Upper lobe of right lung (tissue), 1 donor: ENCODE measurements around the gene TFF3. TPM values are rescaled to one million over a fixed set of nuclear protein-coding genes. Genes with fewer than 3 reads are reported as not detected.
A peak's percentile ranks its signal among the peaks of the same experiment; 100 is the strongest.

Experiments used
- ATAC-seq: fragments of 200-7000 bp; cut with Tn5 transposase; one replicate; pipeline ENCODE4 v1.9.1; 2020; ENCODE audit warnings: mild to moderate bottlenecking, moderate library complexity
- DNase-seq: peaks from one replicate; pipeline ENCODE4 v3.0.0-alpha.2; 2020
- H3K27ac ChIP-seq: fragments of 200-600 bp; one replicate; pipeline ENCODE4 v1.8.0; 2022
- H3K27me3 ChIP-seq: fragments of 200-600 bp; one replicate; pipeline ENCODE4 v1.8.0; 2022; ENCODE audit warnings: mild to moderate bottlenecking
- H3K36me3 ChIP-seq: fragments of 200-600 bp; one replicate; pipeline ENCODE4 v1.8.0; 2022
- H3K4me1 ChIP-seq: fragments of 200-600 bp; one replicate; pipeline ENCODE4 v1.8.0; 2022
- H3K4me3 ChIP-seq: fragments of 200-600 bp; one replicate; pipeline ENCODE4 v1.8.0; 2022; ENCODE audit warnings: mild to moderate bottlenecking
- H3K9me3 ChIP-seq: fragments of 200-600 bp; one replicate; pipeline ENCODE4 v1.8.0; 2022
- CTCF ChIP-seq: fragments of 200-600 bp; IDR thresholded peaks from one replicate; pipeline ENCODE4 v1.8.0; 2022; ENCODE audit warnings: antibody characterized with exemption
- intact Hi-C: fragments of 100-400 bp; cut with DNase I; formaldehyde crosslinking; loops from one replicate; pipeline ENCODE4 v1.11.0; 2022
- total RNA-seq: library from RNA; stranded (reverse); fragmentation: NEBNext Ultra II Directional; extraction: Animal tissue kit (Norgen Biotek cat#: 25700); gene quantifications from one replicate; pipeline ENCODE4 v1.2.1, GENCODE V29; 2021
- donor health status: DM: no; HTN: yes; CAD: no; lungs with severe emphysema.

Gene TFF3
- total RNA-seq, 1 donor from 2014 or later = 19.6 TPM

- peaks cover 11% of the 10 kb centered on the region for H3K4me1 ChIP-seq
- ATAC-seq (no peak), DNase-seq (no peak)
- intact Hi-C loops = no loop called here
- TF ChIP-seq CTCF = no peak
- no peaks in the 10 kb centered on the region for H3K9me3 ChIP-seq
- no peak overlapping the region for H3K27ac ChIP-seq
- H3K36me3 ChIP-seq = no peaks in the 10 kb centered on the region
- no peak overlapping the region for H3K4me3 ChIP-seq
- no peaks in the 10 kb centered on the region for H3K27me3 ChIP-seq
Observed at GRCh38 chr21:42341776-42342542, 26.8 kb upstream of the TFF3 start.

DNA sequence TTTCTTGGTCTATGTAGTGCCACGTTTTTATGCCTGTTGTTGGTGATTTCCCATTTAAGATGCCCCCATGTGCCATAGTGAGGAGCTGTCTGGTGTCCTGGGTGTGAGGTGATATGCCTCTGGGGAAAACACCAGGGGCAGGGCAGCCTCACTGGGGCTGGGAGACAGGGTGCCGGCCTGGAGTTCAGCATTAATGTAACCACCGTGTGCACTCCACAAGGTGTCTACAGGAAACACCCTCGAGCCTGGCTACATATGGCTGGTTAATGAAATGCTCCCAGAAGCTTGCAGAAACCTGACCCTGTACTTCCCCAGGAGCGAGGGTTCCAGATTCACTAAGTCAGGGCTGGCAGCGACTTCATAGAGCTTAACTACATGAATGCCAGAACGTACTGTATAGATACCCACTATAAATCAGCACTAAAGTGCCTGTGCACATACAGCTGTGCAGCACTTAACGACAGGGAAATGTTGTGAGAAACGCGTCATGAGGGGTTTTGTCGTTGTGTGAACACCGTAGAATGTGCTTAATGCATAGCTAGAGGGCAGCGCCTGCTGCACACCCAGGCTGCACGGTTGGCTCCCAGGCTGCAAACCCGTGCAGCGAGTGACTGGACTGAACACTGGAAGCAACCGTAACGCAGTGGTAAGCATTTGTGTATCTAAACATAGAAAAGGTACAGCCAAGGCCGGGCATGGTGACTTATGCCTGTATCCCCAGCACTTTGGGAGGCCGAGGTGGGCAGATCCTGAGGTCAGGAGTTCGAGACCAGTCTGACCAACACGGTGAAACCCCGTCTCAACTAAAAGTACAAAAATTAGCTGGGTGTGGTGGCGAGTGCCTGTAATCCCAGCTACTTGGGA, 25.2 kb upstream of the TFF3 start:
- no peaks in the 10 kb centered on the region for H3K36me3 ChIP-seq
- H3K4me1 ChIP-seq = peaks cover 11% of the 10 kb centered on the region
- no peaks in the 10 kb centered on the region for H3K27me3 ChIP-seq
- H3K9me3 ChIP-seq = no peaks in the 10 kb centered on the region
- H3K4me3 ChIP-seq = no peak overlapping the region
- no peak overlapping the region for H3K27ac ChIP-seq
- TF ChIP-seq CTCF = no peak
- DNase-seq (no peak), ATAC-seq (no peak)
- intact Hi-C loops = no loop called here

DNA sequence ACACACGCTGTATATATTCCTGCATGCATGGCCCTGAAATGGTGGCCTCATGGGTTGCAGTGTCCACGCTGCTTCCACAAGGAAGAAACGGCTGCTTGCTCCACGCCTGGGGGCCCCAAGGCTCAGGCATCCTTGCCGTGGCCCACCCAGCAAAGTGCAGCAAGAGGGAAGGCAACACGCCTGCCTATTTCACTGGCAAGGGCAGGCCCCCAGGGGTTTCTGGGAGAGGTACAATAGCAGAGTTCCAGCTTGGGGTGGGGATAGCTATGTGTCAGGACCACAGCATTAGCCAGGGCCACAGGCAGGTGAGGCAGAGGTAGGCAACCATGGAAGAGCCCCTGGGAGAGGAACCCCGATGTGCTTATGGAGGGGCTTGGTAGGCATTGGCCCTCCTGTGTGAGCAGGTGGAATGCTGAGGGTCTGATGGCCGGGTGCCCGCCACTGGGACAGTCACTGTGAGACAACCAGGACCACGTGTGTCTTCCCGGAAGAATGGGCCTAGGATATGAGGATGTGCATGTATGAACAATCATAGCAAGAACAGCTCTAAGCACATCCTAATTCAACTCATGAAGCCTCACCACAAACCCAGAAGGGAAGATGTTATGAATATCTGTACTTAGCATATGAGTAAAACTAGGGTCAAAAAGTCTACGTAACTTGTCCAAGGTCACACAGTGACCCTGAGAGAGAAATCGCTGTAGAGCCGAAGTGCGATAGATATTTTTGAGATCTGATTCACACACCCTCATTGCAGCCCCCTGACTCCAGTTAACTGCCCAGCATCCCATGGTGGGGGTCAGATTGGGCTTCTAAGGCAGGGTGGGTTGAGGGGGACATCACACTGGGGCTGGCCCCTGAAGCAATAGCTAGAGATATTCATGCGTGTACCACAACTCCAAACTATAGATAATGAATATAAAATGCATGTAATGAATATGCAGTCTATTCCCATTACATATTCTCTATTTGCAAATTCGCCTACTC, 23.8 kb upstream of the TFF3 start:
- H3K27me3 ChIP-seq = no peaks in the 10 kb centered on the region
- DNase-seq (no peak), ATAC-seq (no peak)
- no peaks in the 10 kb centered on the region for H3K36me3 ChIP-seq
- no peaks in the 10 kb centered on the region for H3K9me3 ChIP-seq
- no peak overlapping the region for H3K4me3 ChIP-seq
- intact Hi-C loops = no loop called here
- H3K27ac ChIP-seq = no peak overlapping the region
- H3K4me1 ChIP-seq = peaks cover 11% of the 10 kb centered on the region
- no peak for TF ChIP-seq CTCF

DNA sequence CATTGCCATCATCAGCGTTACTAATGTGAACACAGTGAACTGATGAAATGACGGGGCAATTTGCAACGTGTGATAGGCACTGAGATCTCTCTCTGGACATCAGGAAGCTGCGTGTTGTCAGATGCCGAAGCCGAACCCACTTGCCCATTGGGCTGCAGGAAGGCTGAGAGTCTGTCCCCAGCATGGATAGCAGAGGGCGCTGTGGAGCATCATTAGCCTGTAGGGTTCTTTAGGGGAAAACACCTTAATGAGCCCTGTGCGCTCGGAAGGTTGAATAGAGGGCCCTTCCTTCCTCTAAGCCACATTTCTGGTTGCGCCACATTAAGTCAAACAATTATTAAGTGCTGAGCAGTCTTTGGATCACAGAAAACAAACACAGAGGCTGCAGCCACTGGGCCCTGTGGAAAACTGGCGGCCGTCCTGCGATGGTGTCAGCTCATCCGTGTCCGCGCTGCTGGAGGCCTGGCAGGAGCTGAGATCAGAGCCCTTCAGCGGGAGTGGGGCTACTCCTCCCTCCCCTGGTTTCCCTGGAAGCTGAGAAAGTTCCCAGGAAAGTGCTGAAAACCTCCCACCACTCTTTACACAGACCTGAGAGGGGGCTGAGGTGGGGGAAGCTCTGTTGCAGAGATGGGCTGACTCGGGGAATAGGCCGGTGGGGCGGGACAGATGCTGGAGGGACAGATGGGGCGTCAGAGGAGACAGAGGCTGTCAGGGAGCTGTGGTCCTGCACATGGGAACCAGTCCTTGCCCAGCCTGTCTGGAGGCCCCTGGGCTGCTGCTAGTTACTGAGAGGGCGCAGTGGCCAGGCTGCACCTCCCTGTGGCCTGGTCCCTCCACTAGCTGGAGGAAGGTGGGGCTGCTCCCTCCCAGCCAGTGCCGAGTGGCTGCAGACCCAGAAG, 22.9 kb upstream of the TFF3 start:
- TF ChIP-seq CTCF = peak; percentile 71
- H3K36me3 ChIP-seq = no peaks in the 10 kb centered on the region
- H3K9me3 ChIP-seq = no peaks in the 10 kb centered on the region
- no peaks in the 10 kb centered on the region for H3K27me3 ChIP-seq
- intact Hi-C loops = no loop called here
- ATAC-seq = peak; percentile 98
- no peak overlapping the region for H3K4me3 ChIP-seq
- peak; percentile 85 for DNase-seq
- no peak overlapping the region for H3K27ac ChIP-seq
- H3K4me1 ChIP-seq = peaks cover 11% of the 10 kb centered on the region
